ACC112 (cell line): Measurements from ENCODE around the gene CENPF.

Source experiments
- H2AFZ ChIP-seq: fragments of 200-600 bp; sonication (generic); one replicate; pipeline ENCODE4 v1.6.0; 2017; ENCODE audit warnings: antibody characterized with exemption, low read length; ENCODE audit not compliant: unreplicated experiment
- H3K27ac ChIP-seq: fragments of 200-600 bp; sonication (generic); 2 replicates; pipeline ENCODE4 v1.5.1; 2014; ENCODE audit warnings: low read depth, mild to moderate bottlenecking, antibody characterized with exemption, low read length, moderate library complexity
- H3K27me3 ChIP-seq: fragments of 200-600 bp; sonication (generic); 2 replicates; pipeline ENCODE4 v1.6.1; 2014; ENCODE audit warnings: mild to moderate bottlenecking, antibody characterized with exemption, low read length, moderate library complexity, mixed read lengths; ENCODE audit not compliant: insufficient read depth
- H3K36me3 ChIP-seq: fragments of 200-600 bp; sonication (generic); 2 replicates; pipeline ENCODE4 v1.6.1; 2016; ENCODE audit warnings: mild to moderate bottlenecking, antibody characterized with exemption, low read length, moderate library complexity, mixed read lengths; ENCODE audit not compliant: insufficient read depth
- H3K4me1 ChIP-seq: fragments of 200-600 bp; sonication (generic); one replicate; pipeline ENCODE4 v1.6.1; 2016; ENCODE audit warnings: low read length, mixed read lengths; ENCODE audit not compliant: insufficient read depth, unreplicated experiment, control insufficient read depth
- H3K4me3 ChIP-seq: fragments of 200-600 bp; sonication (generic); 2 replicates; pipeline ENCODE4 v1.5.1; 2014; ENCODE audit warnings: mild to moderate bottlenecking, low read depth, low read length
- H3K79me2 ChIP-seq: fragments of 200-600 bp; sonication (generic); one replicate; pipeline ENCODE4 v1.6.0; 2016; ENCODE audit warnings: low read length; ENCODE audit not compliant: control insufficient read depth, unreplicated experiment, insufficient read depth

CENPF gene

DNA sequence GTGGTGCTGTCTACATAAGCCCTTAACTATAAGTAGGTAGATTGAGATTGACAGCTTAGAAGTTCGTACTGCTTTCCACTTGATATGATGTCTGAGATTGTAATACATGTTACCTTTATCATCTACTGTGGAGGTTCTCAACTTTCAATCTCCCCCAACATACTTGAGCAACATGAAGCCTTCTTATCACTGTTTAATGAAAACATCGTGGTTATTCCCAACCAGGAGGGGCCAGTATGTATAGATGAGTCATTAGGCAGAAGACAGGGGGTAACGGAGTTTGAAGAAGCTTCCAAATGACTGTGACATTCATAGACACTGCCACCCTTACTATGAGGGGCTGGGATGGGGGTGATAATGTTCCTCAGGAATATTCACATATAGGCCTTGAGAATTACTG, 36.0 kb downstream of the CENPF start:
- H3K4me1 ChIP-seq: peaks cover 21% of the 10 kb centered on the region
- no peak overlapping the region for H2AFZ ChIP-seq
- H3K27me3 ChIP-seq: no peaks in the 10 kb centered on the region
- peaks cover 8% of the 10 kb centered on the region for H3K79me2 ChIP-seq
- H3K36me3 ChIP-seq: peaks cover 21% of the 10 kb centered on the region
- H3K4me3 ChIP-seq: no peak overlapping the region
- H3K27ac ChIP-seq: no peak overlapping the region; the same call in 1 of the 2 replicates

DNA sequence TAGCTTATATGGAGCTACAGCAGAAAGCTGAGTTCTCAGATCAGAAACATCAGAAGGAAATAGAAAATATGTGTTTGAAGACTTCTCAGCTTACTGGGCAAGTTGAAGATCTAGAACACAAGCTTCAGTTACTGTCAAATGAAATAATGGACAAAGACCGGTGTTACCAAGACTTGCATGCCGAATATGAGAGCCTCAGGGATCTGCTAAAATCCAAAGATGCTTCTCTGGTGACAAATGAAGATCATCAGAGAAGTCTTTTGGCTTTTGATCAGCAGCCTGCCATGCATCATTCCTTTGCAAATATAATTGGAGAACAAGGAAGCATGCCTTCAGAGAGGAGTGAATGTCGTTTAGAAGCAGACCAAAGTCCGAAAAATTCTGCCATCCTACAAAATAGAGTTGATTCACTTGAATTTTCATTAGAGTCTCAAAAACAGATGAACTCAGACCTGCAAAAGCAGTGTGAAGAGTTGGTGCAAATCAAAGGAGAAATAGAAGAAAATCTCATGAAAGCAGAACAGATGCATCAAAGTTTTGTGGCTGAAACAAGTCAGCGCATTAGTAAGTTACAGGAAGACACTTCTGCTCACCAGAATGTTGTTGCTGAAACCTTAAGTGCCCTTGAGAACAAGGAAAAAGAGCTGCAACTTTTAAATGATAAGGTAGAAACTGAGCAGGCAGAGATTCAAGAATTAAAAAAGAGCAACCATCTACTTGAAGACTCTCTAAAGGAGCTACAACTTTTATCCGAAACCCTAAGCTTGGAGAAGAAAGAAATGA, 37.6 kb downstream of the CENPF start:
- Histone ChIP-seq H3K27me3 (no peaks in the 10 kb centered on the region), H3K27ac (no peak overlapping the region), H3K4me1 (peaks cover 21% of the 10 kb centered on the region), H2AFZ (no peak overlapping the region), H3K79me2 (peaks cover 6% of the 10 kb centered on the region), H3K36me3 (peaks cover 36% of the 10 kb centered on the region), H3K4me3 (no peak overlapping the region)

DNA sequence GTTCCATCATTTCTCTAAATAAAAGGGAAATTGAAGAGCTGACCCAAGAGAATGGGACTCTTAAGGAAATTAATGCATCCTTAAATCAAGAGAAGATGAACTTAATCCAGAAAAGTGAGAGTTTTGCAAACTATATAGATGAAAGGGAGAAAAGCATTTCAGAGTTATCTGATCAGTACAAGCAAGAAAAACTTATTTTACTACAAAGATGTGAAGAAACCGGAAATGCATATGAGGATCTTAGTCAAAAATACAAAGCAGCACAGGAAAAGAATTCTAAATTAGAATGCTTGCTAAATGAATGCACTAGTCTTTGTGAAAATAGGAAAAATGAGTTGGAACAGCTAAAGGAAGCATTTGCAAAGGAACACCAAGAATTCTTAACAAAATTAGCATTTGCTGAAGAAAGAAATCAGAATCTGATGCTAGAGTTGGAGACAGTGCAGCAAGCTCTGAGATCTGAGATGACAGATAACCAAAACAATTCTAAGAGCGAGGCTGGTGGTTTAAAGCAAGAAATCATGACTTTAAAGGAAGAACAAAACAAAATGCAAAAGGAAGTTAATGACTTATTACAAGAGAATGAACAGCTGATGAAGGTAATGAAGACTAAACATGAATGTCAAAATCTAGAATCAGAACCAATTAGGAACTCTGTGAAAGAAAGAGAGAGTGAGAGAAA, 38.4 kb downstream of the CENPF start:
- peaks cover 21% of the 10 kb centered on the region for H3K4me1 ChIP-seq
- H3K79me2 ChIP-seq: peaks cover 6% of the 10 kb centered on the region
- peaks cover 42% of the 10 kb centered on the region for H3K36me3 ChIP-seq
- H3K27ac ChIP-seq: no peak overlapping the region
- no peak overlapping the region for H2AFZ ChIP-seq
- no peak overlapping the region for H3K4me3 ChIP-seq
- H3K27me3 ChIP-seq: no peaks in the 10 kb centered on the region

DNA sequence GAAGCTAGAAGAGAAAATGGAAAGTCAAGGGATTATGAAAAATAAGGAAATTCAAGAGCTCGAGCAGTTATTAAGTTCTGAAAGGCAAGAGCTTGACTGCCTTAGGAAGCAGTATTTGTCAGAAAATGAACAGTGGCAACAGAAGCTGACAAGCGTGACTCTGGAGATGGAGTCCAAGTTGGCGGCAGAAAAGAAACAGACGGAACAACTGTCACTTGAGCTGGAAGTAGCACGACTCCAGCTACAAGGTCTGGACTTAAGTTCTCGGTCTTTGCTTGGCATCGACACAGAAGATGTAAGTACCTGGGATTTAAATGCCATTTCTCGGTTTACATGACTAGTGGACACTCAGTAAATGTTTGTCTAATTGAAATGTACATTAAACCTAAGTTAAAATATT, 40.0 kb downstream of the CENPF start:
- H3K4me3 ChIP-seq: no peak overlapping the region
- H3K4me1 ChIP-seq: peaks cover 13% of the 10 kb centered on the region
- no peak overlapping the region for H3K27ac ChIP-seq
- H3K27me3 ChIP-seq: no peaks in the 10 kb centered on the region
- H2AFZ ChIP-seq: no peak overlapping the region
- H3K36me3 ChIP-seq: peaks cover 48% of the 10 kb centered on the region
- H3K79me2 ChIP-seq: peaks cover 6% of the 10 kb centered on the region

DNA sequence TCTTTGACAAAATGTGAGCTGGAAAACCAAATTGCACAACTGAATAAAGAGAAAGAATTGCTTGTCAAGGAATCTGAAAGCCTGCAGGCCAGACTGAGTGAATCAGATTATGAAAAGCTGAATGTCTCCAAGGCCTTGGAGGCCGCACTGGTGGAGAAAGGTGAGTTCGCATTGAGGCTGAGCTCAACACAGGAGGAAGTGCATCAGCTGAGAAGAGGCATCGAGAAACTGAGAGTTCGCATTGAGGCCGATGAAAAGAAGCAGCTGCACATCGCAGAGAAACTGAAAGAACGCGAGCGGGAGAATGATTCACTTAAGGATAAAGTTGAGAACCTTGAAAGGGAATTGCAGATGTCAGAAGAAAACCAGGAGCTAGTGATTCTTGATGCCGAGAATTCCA, 42.7 kb downstream of the CENPF start:
- H3K4me3 ChIP-seq: no peak overlapping the region
- no peaks in the 10 kb centered on the region for H3K4me1 ChIP-seq
- H3K36me3 ChIP-seq: peaks cover 51% of the 10 kb centered on the region
- H3K27me3 ChIP-seq: no peaks in the 10 kb centered on the region
- no peak overlapping the region for H3K27ac ChIP-seq
- H3K79me2 ChIP-seq: peaks cover 6% of the 10 kb centered on the region
- no peak overlapping the region for H2AFZ ChIP-seq

DNA sequence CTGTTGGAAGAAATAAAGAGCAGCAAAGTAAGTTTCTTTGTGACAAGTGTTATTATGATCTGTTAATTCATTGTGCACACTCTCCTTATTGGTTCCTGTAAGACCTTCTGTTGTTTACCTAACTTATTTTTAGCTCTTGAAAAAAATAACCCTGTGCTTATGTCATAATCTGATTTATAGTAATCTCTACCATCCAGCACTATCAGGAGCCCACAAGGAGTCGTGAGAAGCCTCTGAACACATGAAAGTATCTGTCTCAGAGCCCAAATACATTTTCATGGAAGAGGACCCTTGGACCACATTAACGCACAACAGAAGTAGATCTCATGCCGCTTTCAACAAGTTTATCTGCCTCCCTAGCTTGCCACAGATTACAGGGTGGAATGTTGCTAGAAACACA, 45.8 kb downstream of the CENPF start:
- Histone ChIP-seq H3K27ac (no peak overlapping the region), H3K36me3 (peaks cover 50% of the 10 kb centered on the region)

DNA sequence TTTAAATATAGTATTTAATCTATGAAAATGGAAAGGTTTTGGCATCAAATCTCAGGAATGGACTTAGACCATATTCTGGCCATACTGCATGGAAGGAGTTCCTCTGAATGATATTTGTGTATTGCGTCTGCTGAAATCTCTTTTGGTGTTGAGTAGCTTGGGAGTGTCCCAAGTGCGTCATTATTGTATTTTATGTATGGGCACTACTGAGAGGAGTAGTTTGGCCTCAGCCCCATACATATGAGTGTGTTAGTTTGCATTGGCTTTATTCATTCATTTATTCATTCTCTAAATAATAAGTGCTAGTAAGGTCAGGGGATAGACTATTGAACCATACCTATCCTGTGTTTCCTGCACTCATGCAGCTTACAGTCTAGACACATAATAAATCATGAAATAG, 46.6 kb downstream of the CENPF start:
- Histone ChIP-seq H3K4me3 (no peak overlapping the region), H2AFZ (no peak overlapping the region), H3K36me3 (peaks cover 45% of the 10 kb centered on the region), H3K27ac (no peak overlapping the region), H3K79me2 (no peaks in the 10 kb centered on the region), H3K4me1 (no peaks in the 10 kb centered on the region), H3K27me3 (no peaks in the 10 kb centered on the region)

More for the DNA sequence above, 45.8 kb downstream of the CENPF start:
- Histone ChIP-seq H3K4me1 (no peaks in the 10 kb centered on the region), H3K27me3 (no peaks in the 10 kb centered on the region), H2AFZ (no peak overlapping the region), H3K4me3 (no peak overlapping the region), H3K79me2 (no peaks in the 10 kb centered on the region)

DNA sequence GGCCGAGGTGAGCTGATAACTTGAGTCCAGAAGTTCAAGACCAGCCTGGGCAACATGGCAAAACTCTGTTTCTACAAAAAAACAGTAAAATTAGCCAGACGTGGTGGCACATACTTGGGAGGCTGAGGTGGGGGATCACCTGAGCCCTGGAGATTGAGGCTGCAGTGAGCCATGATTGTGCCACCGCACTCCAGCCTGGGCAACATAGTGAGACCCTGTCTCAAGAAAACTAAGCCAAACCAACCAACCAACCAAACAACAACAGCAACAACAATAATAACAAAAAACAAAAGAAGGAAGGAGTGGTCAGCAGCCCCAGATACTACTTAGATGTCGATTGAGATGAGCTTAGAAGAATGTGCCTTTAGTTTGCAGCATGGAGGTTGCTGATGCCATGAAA, 47.7 kb downstream of the CENPF start:
- Histone ChIP-seq H3K79me2 (no peaks in the 10 kb centered on the region), H3K4me3 (no peak overlapping the region), H3K27me3 (no peaks in the 10 kb centered on the region), H3K4me1 (no peaks in the 10 kb centered on the region), H3K36me3 (peaks cover 37% of the 10 kb centered on the region), H3K27ac (no peak overlapping the region), H2AFZ (no peak overlapping the region)

DNA sequence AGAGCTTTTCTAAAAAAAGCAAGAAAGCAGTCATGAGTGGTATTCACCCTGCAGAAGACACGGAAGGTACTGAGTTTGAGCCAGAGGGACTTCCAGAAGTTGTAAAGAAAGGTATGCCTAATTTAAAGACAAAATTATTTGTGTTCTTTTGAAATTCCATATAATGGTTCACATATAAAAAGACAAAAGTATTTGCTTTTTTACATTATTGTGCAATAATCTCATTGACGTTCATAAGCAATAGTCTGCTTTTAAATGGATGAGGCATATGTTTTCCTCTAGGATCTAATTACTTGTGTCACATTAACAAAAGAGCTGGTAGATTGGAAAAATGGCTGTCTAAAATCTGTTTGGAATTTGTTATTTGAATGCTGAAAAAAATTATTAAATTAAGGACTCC, 54.3 kb downstream of the CENPF start:
- Histone ChIP-seq H3K36me3 (peaks cover 44% of the 10 kb centered on the region), H3K4me1 (no peaks in the 10 kb centered on the region), H2AFZ (no peak overlapping the region), H3K79me2 (no peaks in the 10 kb centered on the region), H3K27me3 (no peaks in the 10 kb centered on the region), H3K4me3 (no peak overlapping the region), H3K27ac (no peak overlapping the region)

DNA sequence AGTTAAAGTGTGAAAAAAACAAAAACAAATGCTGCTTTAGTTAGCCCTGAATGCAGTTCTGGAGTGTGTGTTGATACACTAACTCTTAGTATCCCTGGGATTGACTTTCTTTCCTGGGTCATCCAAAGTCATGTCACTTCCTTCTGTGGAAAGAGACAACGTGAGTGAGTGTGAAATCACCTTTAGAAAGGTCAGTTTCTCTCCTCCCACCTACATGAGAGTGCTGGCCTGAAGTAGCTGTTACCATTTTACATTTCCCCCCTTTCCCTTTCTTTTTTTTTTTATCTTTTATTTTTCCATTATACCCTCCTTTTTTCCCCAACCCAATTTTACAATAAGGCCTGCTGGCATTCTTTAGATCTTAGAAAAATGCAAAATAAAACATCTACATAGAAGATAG, 55.2 kb downstream of the CENPF start:
- peaks cover 40% of the 10 kb centered on the region for H3K36me3 ChIP-seq
- no peaks in the 10 kb centered on the region for H3K27me3 ChIP-seq

DNA sequence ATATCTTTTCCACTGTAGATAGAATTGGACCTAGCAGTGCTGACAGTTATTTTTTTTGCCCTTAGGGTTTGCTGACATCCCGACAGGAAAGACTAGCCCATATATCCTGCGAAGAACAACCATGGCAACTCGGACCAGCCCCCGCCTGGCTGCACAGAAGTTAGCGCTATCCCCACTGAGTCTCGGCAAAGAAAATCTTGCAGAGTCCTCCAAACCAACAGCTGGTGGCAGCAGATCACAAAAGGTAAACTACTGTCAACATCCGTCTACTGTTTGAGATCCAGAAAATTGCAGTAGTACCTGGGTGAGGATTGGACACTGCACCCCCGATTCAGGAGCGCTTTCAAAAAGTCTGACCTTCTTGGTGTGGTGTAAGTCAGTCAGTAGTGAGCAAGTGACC, 55.8 kb downstream of the CENPF start:
- H3K27ac ChIP-seq: no peak overlapping the region
- H3K79me2 ChIP-seq: no peaks in the 10 kb centered on the region
- peaks cover 42% of the 10 kb centered on the region for H3K36me3 ChIP-seq
- no peaks in the 10 kb centered on the region for H3K27me3 ChIP-seq
- H3K4me1 ChIP-seq: no peaks in the 10 kb centered on the region
- no peak overlapping the region for H2AFZ ChIP-seq
- H3K4me3 ChIP-seq: no peak overlapping the region

More for the DNA sequence above, 55.2 kb downstream of the CENPF start:
- no peak overlapping the region for H2AFZ ChIP-seq
- H3K27ac ChIP-seq: no peak overlapping the region
- no peak overlapping the region for H3K4me3 ChIP-seq
- H3K79me2 ChIP-seq: no peaks in the 10 kb centered on the region
- H3K4me1 ChIP-seq: no peaks in the 10 kb centered on the region
